Measurements from ENCODE around the gene FADS6.
"Not testable (repeated sequence)": the region's sequence is repeated elsewhere in the genome, so short reads cannot be mapped to it uniquely, and the experiment has no call there.

The FADS6 gene

GRCh38 chr17:74888469-74888868 is 5.0 kb downstream of the FADS6 start:
- DNase-seq (ENCODE audit: low read depth in 3 of 3): no peak

GRCh38 chr17:74883241-74883745 is 10.1 kb downstream of the FADS6 start:
- no peak for DNase-seq (ENCODE audit: low read depth in 3 of 3)

DNA sequence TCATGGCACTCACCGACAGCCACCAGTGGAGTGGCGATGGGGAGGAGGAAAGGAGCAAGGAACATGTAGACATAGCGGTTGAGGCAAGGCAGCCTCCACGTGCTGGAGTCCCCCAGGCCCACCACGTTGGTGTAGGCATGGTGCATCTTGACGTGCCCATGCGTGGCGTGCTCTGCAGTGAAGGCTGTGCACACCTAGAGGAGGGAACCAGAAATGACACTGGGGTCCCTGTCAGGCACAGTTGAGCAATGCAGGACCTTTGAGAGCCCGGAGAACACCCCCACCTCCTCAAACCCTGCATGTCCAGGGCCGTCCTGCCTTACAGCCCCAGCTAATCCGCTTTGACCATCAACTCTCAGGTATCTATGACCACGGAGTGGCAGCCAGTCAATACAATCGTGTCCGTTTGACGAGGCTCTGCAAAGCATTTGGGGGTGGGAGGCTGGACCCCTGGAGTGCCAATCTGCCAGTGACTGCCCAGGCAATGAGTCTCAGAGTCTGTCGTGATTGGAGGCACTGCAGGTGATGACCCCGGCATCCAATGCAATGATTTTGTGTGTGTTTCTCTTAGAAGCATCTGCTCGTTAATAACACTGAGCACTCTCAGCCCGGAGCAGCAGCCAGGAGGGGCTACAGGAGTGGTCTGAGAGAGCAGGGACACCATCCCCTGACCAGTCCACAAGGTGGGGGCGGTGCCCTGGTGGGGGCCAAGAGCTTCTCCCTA is 10.8 kb downstream of the FADS6 start:
- DNase-seq (ENCODE audit: low read depth in 3 of 3): no peak

DNA sequence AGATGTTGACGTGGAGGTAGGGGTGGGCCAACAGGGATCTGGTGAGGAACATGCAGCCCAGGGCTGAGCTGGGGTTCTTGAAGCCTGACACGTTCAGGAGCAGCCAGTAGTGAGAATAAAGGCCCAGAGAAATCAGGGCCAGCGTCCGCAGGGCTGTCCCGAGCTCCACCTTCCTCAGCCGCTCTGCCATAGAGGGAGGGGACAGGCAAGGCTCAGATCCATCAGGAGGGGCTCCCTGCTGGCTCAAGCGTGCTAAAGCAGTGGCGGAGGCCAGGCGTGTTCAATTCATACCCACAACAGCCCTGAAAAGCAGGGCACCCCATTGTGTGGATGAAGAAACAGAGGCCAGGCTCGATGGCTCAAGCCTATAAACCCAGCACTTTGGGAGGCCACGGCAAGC is 12.4 kb downstream of the FADS6 start:
- no peak for DNase-seq (ENCODE audit: low read depth in 3 of 3)

- DNase-seq (ENCODE audit: low read depth in 3 of 3): no peak
Observed at GRCh38 chr17:74879308-74879707, 14.1 kb downstream of the FADS6 start.

DNA sequence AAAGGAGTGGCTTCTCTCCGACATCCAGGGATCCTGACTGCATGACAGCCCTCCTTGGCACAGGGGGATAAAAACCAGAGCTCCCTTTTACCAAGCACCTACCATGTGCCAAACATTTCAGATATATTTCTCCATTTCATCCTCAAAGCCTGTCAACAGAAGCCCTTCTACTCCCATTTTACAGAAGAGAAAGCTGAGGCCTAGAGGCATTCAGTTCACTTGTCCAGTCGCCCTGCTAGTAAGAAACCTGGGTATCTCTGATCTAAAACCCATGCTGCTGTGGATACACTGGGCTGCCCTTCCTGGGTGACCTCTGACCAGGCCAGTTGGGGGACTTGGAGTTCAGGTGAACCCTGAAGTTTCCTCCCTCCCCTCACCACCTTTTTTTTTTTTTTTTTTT is 14.8 kb downstream of the FADS6 start:
- no peak for DNase-seq (ENCODE audit: low read depth in 3 of 3)

- no peak for DNase-seq (ENCODE audit: low read depth in 3 of 3)
Observed at GRCh38 chr17:74877592-74878548, 15.6 kb downstream of the FADS6 start.

DNA sequence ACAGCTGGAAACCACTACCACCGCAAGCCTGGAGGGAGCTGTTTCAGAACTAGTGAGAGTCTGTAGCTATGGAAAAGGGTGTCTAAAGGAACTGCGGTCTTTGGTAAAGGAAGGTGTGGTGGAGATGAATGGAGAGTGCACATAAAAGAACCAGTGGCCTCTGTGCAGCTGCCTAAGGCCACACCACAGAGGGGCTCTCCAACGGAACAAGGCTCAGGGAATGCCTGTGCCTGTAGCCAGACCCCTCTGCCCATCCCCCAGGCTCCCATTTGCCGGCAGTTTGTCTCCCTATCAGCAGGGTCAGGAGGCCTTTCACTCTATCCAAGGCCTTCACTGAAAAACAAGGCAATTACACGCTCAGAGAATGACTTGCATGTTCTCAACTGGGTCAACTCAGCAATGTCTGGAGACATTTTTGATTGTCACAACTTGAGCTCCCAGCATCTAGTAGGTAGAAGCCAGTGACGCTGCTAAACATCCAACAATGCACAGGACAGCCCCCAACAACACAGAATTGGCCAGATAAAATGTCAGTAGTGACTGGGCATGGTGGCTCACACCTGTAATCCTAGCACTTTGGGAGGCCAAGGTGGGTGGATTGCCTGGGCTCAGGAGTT is 17.3 kb downstream of the FADS6 start:
- DNase-seq (ENCODE audit: low read depth in 3 of 3): no peak

DNA sequence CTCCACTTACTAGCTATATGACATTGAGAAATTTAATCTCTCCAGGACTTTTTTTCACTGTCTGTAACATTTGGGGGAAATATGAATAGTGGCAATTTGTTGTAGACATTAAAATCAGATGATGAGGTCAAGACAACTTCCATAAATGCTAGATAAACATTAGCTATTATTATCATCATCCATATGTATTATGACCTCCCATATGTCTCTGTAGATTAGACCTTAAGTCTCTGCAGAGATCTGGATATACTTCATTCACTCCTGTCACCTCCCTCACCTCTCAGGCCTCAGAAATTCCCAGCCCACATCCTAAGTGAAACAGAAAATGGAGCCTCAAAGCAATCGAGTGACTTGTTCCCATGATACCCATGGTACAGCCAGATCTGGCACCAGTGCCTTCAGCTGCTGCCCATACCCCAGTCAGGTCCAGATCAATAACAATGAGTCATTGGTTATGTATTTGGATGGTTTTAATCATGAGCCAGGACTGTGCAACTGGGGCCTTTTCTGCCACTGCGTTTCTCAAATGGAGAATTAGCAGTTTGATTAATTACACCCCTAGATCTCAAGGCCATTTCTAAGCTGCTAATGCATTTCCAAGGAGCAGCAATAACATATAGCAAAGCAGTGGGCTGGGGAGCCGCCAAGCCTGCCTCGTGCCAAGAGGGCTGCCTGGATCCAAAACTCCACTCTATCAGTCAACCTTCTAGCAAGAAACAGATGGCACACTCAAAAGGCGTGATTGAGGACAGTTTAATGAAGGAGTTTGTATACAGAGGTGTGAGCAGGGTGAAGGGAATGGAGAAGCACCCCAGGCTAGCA is 18.1 kb downstream of the FADS6 start:
- no peak for DNase-seq (ENCODE audit: low read depth in 3 of 3)

DNA sequence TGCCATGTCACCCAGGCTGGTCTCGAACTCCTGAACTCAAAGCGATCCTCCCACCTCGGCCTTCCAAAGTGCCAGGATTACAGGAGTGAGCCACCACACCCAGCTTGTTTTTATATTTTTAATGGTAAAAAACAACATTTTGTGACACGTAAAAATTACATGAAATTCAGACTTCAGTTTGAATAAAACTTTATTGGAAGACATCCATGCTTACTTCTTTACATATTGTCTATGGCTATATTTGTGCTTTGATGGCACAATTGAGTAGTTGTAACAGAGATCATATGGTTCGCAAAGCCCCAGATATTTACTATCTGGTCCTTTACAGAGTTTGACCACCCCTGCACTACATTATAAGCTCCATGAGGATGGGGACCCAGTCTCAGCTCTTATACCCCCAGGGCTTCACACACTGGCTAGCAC is 18.8 kb downstream of the FADS6 start:
- no peak for DNase-seq (ENCODE audit: low read depth in 3 of 3)

- DNase-seq (ENCODE audit: low read depth in 3 of 3): no peak
Observed at GRCh38 chr17:74873874-74874614, 19.4 kb downstream of the FADS6 start.

GRCh38 chr17:74873037-74873873 is 20.2 kb downstream of the FADS6 start:
- DNase-seq (ENCODE audit: low read depth in 3 of 3): peak; percentile 97 to 99 (median 98)

- DNase-seq (ENCODE audit: low read depth in 3 of 3): no peak
Observed at GRCh38 chr17:74872313-74873036, 21.0 kb downstream of the FADS6 start, which contains the start of gene FDXR. FDXR (minus strand) TSS chr17:74872994; CDS start chr17:74872944, 50 bp downstream.

GRCh38 chr17:74871356-74872076 is 21.9 kb downstream of the FADS6 start:
- DNase-seq (ENCODE audit: low read depth in 3 of 3): no peak

DNA sequence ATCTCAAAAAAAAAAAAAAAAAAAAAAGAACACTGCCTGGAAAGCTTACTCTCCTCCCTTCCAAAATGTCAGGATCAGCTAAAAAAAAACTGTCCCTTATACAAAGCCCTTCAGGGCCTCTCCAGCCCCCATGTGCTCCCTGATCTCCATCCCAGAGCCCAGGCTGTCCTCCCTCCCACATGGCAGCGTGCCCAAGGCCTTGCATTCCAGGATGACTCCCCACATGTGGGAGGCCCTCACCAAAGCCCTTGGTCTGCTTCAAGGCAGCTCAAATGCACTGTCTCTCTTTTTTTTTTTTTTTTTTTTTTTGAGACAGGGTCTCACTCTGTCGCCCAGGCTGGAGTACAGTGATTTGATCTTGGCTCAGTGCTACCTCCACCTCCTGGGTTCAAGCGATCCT is 22.9 kb downstream of the FADS6 start:
- no peak for DNase-seq (ENCODE audit: low read depth in 3 of 3)

DNA sequence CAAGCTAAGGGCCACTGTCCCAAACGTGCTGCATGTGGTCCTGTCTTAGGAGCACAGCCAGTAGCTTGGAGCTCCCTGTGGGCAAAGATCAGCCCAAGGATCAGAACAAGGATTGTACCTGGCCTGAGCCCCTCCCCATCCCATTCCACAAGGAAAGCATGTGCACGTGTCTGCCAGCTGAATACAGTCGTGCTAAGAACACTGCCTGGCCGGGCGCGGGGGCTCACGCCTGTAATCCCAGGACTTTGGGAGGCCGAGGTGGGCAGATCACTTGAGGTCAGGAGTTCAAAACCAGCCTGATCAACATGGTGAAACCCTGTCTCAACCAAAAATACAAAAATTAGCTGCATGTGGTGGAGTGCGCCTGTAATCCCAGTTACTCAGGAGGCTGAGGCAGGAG is 23.4 kb downstream of the FADS6 start:
- DNase-seq (ENCODE audit: low read depth in 3 of 3): not testable (repeated sequence)

DNA sequence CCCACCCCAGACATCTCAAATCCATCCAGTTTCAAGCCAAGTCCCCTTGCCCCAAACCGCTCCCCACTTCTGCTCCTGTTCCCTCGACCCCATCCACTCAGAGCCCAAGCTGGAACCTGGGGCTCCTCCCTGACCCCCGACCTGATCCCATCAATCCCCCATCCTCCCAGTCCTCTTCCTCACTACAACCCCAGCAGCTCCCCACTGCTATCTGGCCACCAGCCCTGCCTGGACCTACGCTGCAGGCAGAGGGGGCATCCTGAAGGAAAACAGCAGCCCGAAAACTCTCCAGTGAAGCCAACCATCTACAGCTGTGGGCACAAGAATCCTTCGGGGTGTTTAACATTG is 24.6 kb downstream of the FADS6 start:
- no peak for DNase-seq (ENCODE audit: low read depth in 3 of 3)

DNA sequence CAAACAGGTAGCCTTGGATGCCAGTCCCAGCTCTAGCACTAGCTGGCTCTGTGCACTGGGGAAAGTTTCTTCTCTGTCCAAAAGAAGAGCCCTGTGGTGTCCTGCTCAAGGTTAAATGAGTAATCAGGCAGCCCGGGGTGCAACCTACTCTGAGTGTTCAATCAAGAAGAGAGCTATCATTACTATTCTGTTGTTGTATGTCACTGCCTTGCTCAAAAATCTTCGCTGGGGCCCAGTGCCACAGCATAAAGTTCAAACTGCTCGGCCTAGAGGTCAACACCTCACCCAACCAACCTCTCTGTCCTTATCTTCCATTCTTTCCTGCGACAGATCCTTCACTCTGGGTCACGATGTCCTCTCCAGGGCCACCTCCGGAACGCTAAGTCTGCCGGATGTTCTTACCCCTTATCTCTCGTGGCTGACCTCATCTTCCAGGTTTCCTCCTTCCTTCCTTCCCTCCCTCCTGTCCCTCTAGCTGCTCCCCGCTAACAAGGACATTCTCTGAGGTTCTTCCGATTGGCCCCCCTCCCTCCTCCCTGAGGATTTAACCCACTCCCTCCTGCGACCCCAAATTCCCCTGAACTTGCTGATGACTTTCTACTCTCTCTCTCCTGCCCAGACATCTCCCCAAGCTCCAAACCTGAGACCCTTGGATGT is 25.1 kb downstream of the FADS6 start:
- DNase-seq (ENCODE audit: low read depth in 3 of 3): no peak

All from stimulated activated CD4-positive, alpha-beta T cell treated with anti-CD3 and anti-CD28 coated beads, TNF-alpha, amount 100 ng/mL, for 4 hours (primary cell).